Panc1 (cell line): Measurements from ENCODE around the gene ABLIM2.

ENCODE experiments used
- CTCF ChIP-seq: fragments of 450-650 bp; IDR thresholded peaks from 2 replicates; pipeline ENCODE4 v1.5.1; 2017; ENCODE audit warnings: mild to moderate bottlenecking
- SIN3A ChIP-seq: IDR thresholded peaks from 2 replicates; pipeline ENCODE4 v1.6.1; 2012; ENCODE audit warnings: low read depth, mild to moderate bottlenecking, low read length, moderate library complexity, borderline replicate concordance; ENCODE audit not compliant: insufficient read depth
- TCF7L2 ChIP-seq: IDR thresholded peaks from 2 replicates; pipeline ENCODE4 v1.6.1; 2011; ENCODE audit warnings: mild to moderate bottlenecking, low read depth, low read length, inconsistent platforms

DNA sequence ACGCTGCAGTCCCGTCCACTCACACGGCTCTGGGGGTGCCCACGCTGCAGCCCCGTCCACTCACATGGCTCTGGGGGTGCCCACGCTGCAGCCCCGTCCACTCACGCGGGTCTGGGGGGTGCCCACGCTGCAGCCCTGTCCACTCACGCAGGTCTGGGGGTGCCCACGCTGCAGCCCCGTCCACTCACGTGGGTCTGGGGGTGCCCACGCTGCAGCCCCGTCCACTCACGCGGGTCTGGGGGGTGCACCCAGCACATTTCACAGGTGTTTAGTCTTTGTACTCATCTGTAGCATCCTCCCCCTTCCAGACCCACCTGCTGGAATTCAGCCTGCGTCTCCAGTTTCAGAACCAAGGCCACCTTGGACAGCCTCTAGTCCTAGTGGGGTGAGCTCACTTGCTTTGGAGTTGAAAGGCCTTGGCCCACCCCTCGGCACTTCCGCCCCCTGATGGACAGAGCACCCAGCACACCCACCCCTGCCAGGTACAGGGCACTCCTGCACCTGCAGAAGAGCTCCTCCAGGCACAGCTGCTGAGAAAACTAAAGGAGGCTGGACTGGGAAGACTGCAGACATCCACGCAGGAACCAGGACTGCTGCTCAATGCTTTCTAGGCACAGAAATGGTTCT, 73.0 kb downstream of the ABLIM2 start:
- TF ChIP-seq TCF7L2 (no peak), CTCF (no peak), SIN3A (no peak)
